Bone marrow (tissue), 2 donors: ENCODE data around the gene GPR137.
"Not testable (repeated sequence)": the region's sequence is repeated elsewhere in the genome, so short reads cannot be mapped to it uniquely, and the experiment has no call there.

Source experiments
- DNase-seq, 2 donors: peaks; one replicate each; lab custom pipeline; 2025; lab: John Stamatoyannopoulos, UW

The GPR137 gene

GRCh38 chr11:64304316-64305072, 18.8 kb downstream of the GPR137 start:
- peak; percentile 86 for DNase-seq

GRCh38 chr11:64305075-64305690, 19.5 kb downstream of the GPR137 start, which contains the start of gene ESRRA:
TSS of gene ESRRA (plus strand) at chr11:64305524. CDS start at chr11:64307180, 1,656 bp downstream.
- peak; percentile 96 to 97 for DNase-seq

DNA sequence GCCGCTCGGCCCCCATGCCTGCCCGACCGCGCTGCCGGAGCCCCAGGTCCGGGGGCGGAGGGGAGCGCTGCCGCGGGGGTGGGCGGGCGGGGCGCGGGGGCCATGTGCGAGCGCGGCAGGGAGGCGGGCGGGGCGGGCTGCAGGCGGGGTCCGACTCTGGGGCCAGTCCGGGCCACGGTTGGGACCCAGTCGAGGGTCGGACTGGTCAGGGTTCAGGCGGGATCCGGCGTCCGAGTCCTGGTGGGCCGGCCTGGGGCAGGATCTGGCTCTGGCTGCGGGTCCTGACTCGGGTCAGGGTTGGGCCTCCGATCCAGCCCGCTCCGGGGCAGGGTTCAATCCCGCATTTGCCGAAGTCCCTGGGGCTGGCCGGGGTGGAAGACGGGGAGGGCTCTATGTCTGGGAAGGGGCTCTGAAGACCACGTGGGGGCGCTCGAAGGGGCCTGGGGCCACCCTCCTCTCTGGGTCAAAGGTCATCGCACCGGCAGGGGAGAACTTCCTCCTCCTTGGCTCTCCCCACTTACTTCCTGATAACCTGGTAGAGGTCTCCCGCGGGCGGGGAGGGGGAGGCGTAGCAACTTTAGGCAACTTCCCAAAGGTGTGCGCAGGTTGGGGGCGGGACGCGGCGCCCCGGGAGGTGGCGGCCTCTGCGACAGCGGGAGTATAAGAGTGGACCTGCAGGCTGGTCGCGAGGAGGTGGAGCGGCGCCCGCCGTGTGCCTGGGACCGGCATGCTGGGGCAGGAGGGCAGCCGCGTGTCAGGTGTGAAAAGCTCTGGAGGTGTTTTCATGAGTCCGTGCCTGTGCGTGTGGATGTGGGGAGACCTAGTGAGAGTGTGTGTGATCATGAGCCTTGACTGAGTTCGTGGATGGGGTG, 20.3 kb downstream of the GPR137 start:
- DNase-seq: peak; percentile 65 to 75

GRCh38 chr11:64306563-64306875, 20.9 kb downstream of the GPR137 start:
- no peak for DNase-seq

- DNase-seq: no peak
Observed at GRCh38 chr11:64306876-64307622, 21.4 kb downstream of the GPR137 start.

DNA sequence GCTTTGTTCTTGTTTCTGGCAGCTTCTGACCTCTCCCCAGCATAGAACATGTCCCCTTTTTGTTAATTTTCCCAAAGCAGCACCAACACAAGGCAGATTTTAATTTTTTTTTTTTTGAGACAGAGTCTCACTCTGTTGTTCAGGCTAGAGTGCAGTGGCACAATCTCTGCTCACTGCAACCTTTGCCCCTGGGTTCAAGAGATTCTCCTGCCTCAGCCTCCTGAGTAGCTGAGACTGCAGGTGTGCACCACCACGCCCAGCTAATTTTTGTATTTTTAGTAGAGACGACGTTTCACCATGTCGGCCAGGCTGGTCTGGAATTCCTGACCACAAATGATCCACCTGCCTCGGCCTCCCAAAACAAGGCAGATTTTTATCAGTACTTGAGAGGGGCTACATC, 22.1 kb downstream of the GPR137 start:
- DNase-seq: not testable (repeated sequence)

GRCh38 chr11:64312947-64313346, 27.3 kb downstream of the GPR137 start:
- DNase-seq: no peak

DNA sequence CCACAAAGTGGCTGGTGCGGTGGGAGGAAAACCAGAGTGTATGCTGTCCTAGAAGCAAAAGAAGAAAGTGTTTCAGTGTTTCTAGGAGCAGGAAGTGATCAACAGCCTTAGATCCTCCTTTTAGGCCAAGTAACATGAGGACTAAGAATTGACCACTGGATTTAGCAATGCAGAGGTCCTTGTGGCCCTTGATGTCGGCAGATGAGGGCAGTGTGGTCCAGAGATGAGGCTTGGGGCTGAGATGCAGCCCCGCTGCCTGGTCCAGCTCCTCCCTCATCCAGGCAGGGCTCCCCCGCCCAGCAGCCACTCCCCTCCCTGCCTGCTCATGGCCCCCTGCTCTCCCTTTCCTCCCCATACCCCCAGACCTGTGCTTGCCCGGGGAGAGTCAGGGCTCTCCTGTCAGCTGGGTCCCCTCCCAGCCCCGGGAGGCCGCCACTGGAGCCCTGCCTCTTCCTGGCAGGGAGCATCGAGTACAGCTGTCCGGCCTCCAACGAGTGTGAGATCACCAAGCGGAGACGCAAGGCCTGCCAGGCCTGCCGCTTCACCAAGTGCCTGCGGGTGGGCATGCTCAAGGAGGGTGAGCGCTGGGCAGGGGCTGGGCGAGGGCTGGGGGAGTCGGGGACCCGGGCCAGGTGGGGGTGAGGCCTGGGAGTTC, 28.0 kb downstream of the GPR137 start:
- DNase-seq: no peak

DNA sequence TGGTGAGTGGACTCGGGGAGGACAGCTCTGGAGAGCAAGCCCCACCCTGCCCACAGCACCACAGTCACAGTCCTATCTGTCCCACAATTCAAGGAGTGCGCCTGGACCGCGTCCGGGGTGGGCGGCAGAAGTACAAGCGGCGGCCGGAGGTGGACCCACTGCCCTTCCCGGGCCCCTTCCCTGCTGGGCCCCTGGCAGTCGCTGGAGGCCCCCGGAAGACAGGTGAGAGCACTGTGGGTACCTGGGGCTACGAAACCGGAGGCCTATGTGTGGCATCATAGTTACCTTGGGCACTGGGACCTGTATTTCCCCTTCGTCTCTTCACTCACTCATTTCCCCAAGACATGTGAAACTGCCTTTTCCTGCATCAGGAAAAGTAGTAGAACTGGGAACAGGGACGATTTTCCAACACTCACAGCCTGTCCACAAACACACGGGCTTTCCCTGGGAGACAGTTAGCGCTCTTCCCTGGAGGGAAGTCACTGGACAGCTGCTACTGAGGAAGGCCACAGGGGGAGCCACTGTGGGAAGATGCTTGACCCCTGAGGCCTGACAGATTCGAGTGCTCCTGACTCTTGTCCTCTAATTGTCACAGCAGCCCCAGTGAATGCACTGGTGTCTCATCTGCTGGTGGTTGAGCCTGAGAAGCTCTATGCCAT, 28.6 kb downstream of the GPR137 start:
- DNase-seq: no peak

- no peak for DNase-seq
Observed at GRCh38 chr11:64314805-64315561, 29.3 kb downstream of the GPR137 start.

- DNase-seq: not testable (repeated sequence)
Observed at GRCh38 chr11:64315667-64316526, 30.2 kb downstream of the GPR137 start.

DNA sequence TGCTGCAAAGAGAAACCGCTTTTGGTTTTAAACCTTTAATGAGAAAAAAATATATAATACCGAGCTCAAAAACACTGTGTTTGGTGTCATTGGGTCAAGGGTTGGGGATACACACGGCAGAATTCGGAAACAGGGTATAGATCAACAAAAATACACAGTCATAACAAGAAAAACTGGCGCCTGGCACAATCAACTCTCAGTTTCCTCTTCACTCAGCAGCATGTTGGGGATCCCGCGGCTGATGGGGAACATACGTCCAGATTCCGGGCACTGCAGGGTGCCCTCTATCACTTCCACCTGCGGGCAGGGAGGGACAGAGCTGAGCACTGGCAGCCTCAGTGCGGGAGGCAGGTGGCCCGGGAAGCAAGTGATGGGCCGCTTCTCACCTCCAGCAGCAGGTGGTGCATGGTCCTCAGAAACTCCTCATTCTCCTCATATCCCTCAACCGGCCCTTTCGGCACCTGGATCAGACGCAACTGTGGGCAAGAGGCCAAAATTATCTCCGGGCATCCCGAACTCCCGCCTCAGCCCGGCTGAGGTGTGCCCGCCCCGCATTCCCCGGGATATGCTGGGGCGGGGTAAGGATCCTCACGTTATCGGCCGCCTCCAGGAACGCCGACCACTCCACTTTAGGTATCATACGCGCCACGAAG, 31.1 kb downstream of the GPR137 start:
- no peak for DNase-seq

DNA sequence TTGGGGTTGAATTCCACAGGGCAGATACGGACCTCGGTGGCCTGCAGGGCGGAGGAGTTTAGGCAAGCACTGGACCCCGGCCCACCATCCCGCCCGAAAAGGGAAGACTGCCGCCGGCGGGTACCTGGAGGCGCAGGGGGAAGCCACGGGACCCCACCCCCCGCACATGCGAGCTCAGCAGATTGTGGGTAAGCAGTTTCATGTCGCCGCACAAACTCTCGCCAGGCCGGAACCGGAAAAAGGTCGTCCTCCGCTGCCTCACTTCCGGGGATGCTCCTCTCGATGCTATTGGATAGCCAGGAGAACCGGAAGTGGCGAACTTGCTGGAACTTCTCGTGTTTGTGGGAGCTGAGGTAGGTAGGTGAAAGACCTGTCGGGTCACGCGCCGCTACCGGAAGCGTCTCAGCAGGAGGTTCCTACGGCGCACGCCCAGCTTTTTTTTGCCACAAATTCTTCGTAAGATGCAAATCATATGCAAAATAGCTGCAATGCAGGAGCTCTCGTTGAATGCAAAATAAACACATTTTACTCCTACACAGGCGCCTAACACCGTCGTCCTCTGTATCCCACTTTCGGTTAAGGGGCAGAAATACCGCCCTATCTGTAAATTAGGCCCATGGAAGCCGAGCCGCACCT, 31.8 kb downstream of the GPR137 start, which contains the start of gene TRMT112:
Gene TRMT112 (minus strand): TSS at position 235 of the 636 bp plus-strand sequence. CDS start 33 bp downstream, at position 202.
- peak; percentile 84 to 87 for DNase-seq

- peak; percentile 87 to 93 for DNase-seq
Observed at GRCh38 chr11:64317961-64318765, 32.5 kb downstream of the GPR137 start, which contains the start of gene PRDX5. TSS of gene PRDX5 (plus strand) at chr11:64318121. CDS start at chr11:64318216, 95 bp downstream.

DNA sequence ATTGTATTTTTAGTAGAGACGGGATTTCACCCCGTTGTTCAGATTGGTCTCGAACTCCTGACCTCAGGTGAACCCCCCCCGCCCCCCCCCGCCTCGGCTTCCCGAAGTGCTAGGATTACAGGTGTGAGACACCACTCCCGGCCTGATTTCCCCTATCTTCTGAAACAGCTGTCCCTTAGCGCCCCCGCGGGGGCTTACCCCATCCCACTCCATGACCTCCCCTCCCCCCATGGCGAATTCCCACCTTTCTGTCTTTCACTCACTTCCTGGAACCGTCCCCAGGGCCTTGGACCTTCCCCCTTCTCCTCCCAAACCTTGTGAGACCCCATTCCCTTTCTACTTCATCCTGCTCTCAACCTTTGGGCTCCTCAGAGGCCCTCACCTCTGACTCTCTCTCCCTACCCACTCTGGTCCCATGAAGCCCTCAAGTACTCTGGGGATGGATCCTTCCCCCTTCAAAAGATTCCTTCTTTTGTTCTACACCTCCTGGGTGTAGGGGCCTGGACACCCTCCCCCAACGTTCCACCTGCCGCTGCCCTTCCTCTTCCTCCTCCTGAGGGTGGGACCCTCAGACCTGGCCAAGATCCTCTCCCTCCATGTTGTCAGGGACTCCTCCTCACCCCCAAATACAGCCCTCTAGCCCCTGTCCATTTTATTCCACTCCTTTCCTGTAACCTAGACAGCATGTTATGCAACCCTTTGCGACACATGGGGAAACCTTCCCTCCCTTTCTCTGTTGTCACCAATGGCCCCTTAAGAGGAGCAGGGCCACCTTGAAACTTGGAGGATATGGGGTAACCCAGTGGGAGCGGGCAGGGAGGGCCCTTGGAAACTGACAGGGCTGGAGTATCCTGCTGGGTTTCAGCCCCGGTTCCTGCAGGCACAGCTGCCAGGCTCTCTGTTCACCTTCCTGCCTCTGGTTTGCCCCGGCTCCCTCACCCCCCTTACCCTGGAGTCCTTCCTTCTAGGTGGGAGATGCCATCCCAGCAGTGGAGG, 33.4 kb downstream of the GPR137 start:
- DNase-seq: no peak

DNA sequence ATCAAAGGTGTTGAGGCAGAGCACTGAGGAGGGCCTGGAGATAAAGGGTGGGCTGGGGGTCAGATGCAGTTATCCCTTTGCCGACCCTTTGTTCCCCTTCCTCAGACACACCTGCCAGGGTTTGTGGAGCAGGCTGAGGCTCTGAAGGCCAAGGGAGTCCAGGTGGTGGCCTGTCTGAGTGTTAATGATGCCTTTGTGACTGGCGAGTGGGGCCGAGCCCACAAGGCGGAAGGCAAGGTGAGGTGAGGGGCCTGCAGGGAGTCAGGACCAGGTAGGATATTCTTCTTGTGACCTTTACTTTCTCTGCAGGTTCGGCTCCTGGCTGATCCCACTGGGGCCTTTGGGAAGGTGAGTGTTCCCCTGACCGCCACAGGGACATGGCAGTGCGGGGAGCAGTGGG, 34.9 kb downstream of the GPR137 start:
- no peak for DNase-seq
